Myocyte (in vitro differentiated cells): Measurements from ENCODE around the gene SPSB3. TPM values are rescaled to one million over a fixed set of nuclear protein-coding genes. Genes with fewer than 3 reads are reported as not detected.
"Not testable (repeated sequence)": the region's sequence is repeated elsewhere in the genome, so short reads cannot be mapped to it uniquely, and the experiment has no call there.

ENCODE experiments used
- DNase-seq: peaks from one replicate; pipeline ENCODE4 v3.0.0-alpha.2; 2012; ENCODE audit warnings: low read depth
- total RNA-seq: library from RNA; depleted of rRNA; stranded (reverse); fragments of >200 nt; gene quantifications from 2 replicates; pipeline ENCODE4 v1.2.3, GENCODE V29; 2014

The SPSB3 gene
- total RNA-seq, 1 donor from 2014 or later = 27.0 TPM

GRCh38 chr16:1817276-1817589 lies 34.9 kb upstream of the SPSB3 start:
- DNase-seq = no peak

- DNase-seq = no peak
Observed at GRCh38 chr16:1816396-1817275, 34.3 kb upstream of the SPSB3 start.

GRCh38 chr16:1815461-1815860 lies 33.1 kb upstream of the SPSB3 start:
- no peak for DNase-seq

- DNase-seq = peak; percentile 89
Observed at GRCh38 chr16:1812732-1813163, 30.4 kb upstream of the SPSB3 start.

GRCh38 chr16:1810536-1810935 lies 28.2 kb upstream of the SPSB3 start:
- no peak for DNase-seq

GRCh38 chr16:1810106-1810505 lies 27.7 kb upstream of the SPSB3 start:
- no peak for DNase-seq

GRCh38 chr16:1809281-1809801 lies 27.0 kb upstream of the SPSB3 start:
- no peak for DNase-seq

- no peak for DNase-seq
Observed at GRCh38 chr16:1808691-1809090, 26.3 kb upstream of the SPSB3 start.

GRCh38 chr16:1807626-1808025 lies 25.3 kb upstream of the SPSB3 start:
- DNase-seq = no peak

- DNase-seq = peak; percentile 23
Observed at GRCh38 chr16:1800701-1801100, 18.3 kb upstream of the SPSB3 start.

- not testable (repeated sequence) for DNase-seq
Observed at GRCh38 chr16:1799263-1799662, 16.9 kb upstream of the SPSB3 start.

- no peak for DNase-seq
Observed at GRCh38 chr16:1794908-1795666, 12.7 kb upstream of the SPSB3 start.

- DNase-seq = peak; percentile 49
Observed at GRCh38 chr16:1794221-1794871, 12.0 kb upstream of the SPSB3 start.

GRCh38 chr16:1793578-1794220 lies 11.3 kb upstream of the SPSB3 start, which contains the start of gene IGFALS:
IGFALS (minus strand) TSS chr16:1793705; CDS start chr16:1793652, 53 bp downstream.
- no peak for DNase-seq

- DNase-seq = no peak
Observed at GRCh38 chr16:1792836-1793577, 10.6 kb upstream of the SPSB3 start.

- DNase-seq = no peak
Observed at GRCh38 chr16:1791943-1792812, 9.8 kb upstream of the SPSB3 start.

- DNase-seq = no peak
Observed at GRCh38 chr16:1791256-1791942, 9.0 kb upstream of the SPSB3 start.

GRCh38 chr16:1790611-1791255 lies 8.4 kb upstream of the SPSB3 start:
- DNase-seq = no peak
